GM04504 (cell line): ENCODE measurements around the gene AVL9.
A peak's percentile ranks its signal among the peaks of the same experiment; 100 is the strongest.
"Not testable (repeated sequence)": the region's sequence is repeated elsewhere in the genome, so short reads cannot be mapped to it uniquely, and the experiment has no call there.

ENCODE experiments used
- DNase-seq: peaks from one replicate; pipeline ENCODE4 v3.0.0-alpha.2; 2012; ENCODE audit warnings: low read depth

Gene AVL9

GRCh38 chr7:32495298-32496051 is at the start of gene AVL9:
Gene AVL9 (plus strand): TSS chr7:32495489. CDS start chr7:32495710, 221 bp downstream.
- DNase-seq = peak; percentile 88

GRCh38 chr7:32447218-32447617 is 48.1 kb upstream of the AVL9 start:
- no peak for DNase-seq

- DNase-seq = no peak
Observed at GRCh38 chr7:32453341-32454011, 41.8 kb upstream of the AVL9 start.

- DNase-seq = no peak
Observed at GRCh38 chr7:32458025-32458424, 37.3 kb upstream of the AVL9 start.

- DNase-seq = no peak
Observed at GRCh38 chr7:32459788-32460187, 35.5 kb upstream of the AVL9 start.

- DNase-seq = no peak
Observed at GRCh38 chr7:32461484-32461883, 33.8 kb upstream of the AVL9 start.

GRCh38 chr7:32462451-32462850 is 32.8 kb upstream of the AVL9 start:
- DNase-seq = no peak

- no peak for DNase-seq
Observed at GRCh38 chr7:32462977-32463376, 32.3 kb upstream of the AVL9 start.

GRCh38 chr7:32464641-32465416 is 30.5 kb upstream of the AVL9 start:
- DNase-seq = not testable (repeated sequence)

GRCh38 chr7:32470004-32470403 is 25.3 kb upstream of the AVL9 start:
- not testable (repeated sequence) for DNase-seq

GRCh38 chr7:32470871-32471270 is 24.4 kb upstream of the AVL9 start:
- no peak for DNase-seq

GRCh38 chr7:32472015-32472414 is 23.3 kb upstream of the AVL9 start:
- no peak for DNase-seq

- no peak for DNase-seq
Observed at GRCh38 chr7:32474008-32474407, 21.3 kb upstream of the AVL9 start.

- no peak for DNase-seq
Observed at GRCh38 chr7:32476816-32477648, 18.3 kb upstream of the AVL9 start.

- DNase-seq = no peak
Observed at GRCh38 chr7:32477649-32477980, 17.7 kb upstream of the AVL9 start.

GRCh38 chr7:32479574-32480200 is 15.6 kb upstream of the AVL9 start:
- no peak for DNase-seq

- DNase-seq = no peak
Observed at GRCh38 chr7:32481176-32481575, 14.1 kb upstream of the AVL9 start.

GRCh38 chr7:32481921-32482320 is 13.4 kb upstream of the AVL9 start:
- DNase-seq = no peak

- DNase-seq = no peak
Observed at GRCh38 chr7:32489788-32490126, 5.5 kb upstream of the AVL9 start.

- peak; percentile 87 for DNase-seq
Observed at GRCh38 chr7:32490127-32490796, 5.0 kb upstream of the AVL9 start, which contains the start of gene LSM5. Gene LSM5 (minus strand): TSS chr7:32490380. CDS start chr7:32490365, 15 bp downstream.

GRCh38 chr7:32494946-32495297 is 367 bp upstream of the AVL9 start:
- DNase-seq = no peak
